Measurements from ENCODE around the gene ATP5MC3. TPM values are rescaled to one million over a fixed set of nuclear protein-coding genes. Genes with fewer than 3 reads are reported as not detected.

ATP5MC3 gene
- total RNA-seq, 4 donors from 2014 or later = 36.5 to 84.5 (median 61.1) TPM

GRCh38 chr2:175195012-175195411 lies 13.5 kb upstream of the ATP5MC3 start:
- H3K4me1 ChIP-seq = no peaks in the 10 kb centered on the region
- no peaks in the 10 kb centered on the region for H3K27me3 ChIP-seq
- TF ChIP-seq CTCF (IDR thresholded peaks at IDR 0.05) = no peak
- TF ChIP-seq POLR2A (IDR thresholded peaks at IDR 0.05) = no peak
- no peak for DNase-seq
- intact Hi-C loops (cut with DNase I; ENCODE audit: low total_unique reads) = no loop called here
- H3K4me3 ChIP-seq = no peak overlapping the region
- no peaks in the 10 kb centered on the region for H3K36me3 ChIP-seq
- no peak overlapping the region for H3K27ac ChIP-seq
- H3K9me3 ChIP-seq = no peaks in the 10 kb centered on the region

- intact Hi-C loops (cut with DNase I; ENCODE audit: low total_unique reads) = no loop called here
- H3K27ac ChIP-seq = no peak overlapping the region
- H3K4me1 ChIP-seq = no peaks in the 10 kb centered on the region
- no peaks in the 10 kb centered on the region for H3K9me3 ChIP-seq
- TF ChIP-seq POLR2A (IDR thresholded peaks at IDR 0.05) (no peak), CTCF (IDR thresholded peaks at IDR 0.05) (no peak)
- H3K27me3 ChIP-seq = no peaks in the 10 kb centered on the region
- no peaks in the 10 kb centered on the region for H3K36me3 ChIP-seq
- no peak overlapping the region for H3K4me3 ChIP-seq
- DNase-seq = no peak
Measured at GRCh38 chr2:175188761-175189160, 7.3 kb upstream of the ATP5MC3 start.

GRCh38 chr2:175187378-175187777 lies 5.9 kb upstream of the ATP5MC3 start:
- TF ChIP-seq CTCF (IDR thresholded peaks at IDR 0.05) (peak in 1 of 4 experiments; percentile 5), POLR2A (IDR thresholded peaks at IDR 0.05) (no peak)
- no peaks in the 10 kb centered on the region for H3K9me3 ChIP-seq
- H3K27me3 ChIP-seq = no peaks in the 10 kb centered on the region
- H3K27ac ChIP-seq = no peak overlapping the region
- no peak overlapping the region for H3K4me3 ChIP-seq
- no peaks in the 10 kb centered on the region for H3K4me1 ChIP-seq
- intact Hi-C loops (cut with DNase I; ENCODE audit: low total_unique reads) = no loop called here
- DNase-seq = no peak
- H3K36me3 ChIP-seq = no peaks in the 10 kb centered on the region

- H3K4me1 ChIP-seq = no peaks in the 10 kb centered on the region
- no peaks in the 10 kb centered on the region for H3K9me3 ChIP-seq
- no peak overlapping the region for H3K27ac ChIP-seq
- TF ChIP-seq CTCF (IDR thresholded peaks at IDR 0.05) (no peak), POLR2A (IDR thresholded peaks at IDR 0.05) (no peak)
- no peak for DNase-seq
- H3K4me3 ChIP-seq = no peak overlapping the region
- intact Hi-C loops (cut with DNase I; ENCODE audit: low total_unique reads) = no loop called here
- no peaks in the 10 kb centered on the region for H3K27me3 ChIP-seq
- no peaks in the 10 kb centered on the region for H3K36me3 ChIP-seq
Measured at GRCh38 chr2:175183674-175184073, 2.2 kb upstream of the ATP5MC3 start.

GRCh38 chr2:175181877-175182308 lies 383 bp upstream of the ATP5MC3 start:
- Histone ChIP-seq H3K27ac (peak overlapping the region; percentile 80 to 87), H3K4me3 (peak overlapping the region; percentile 71 to 90), H3K27me3 (no peaks in the 10 kb centered on the region), H3K4me1 (no peaks in the 10 kb centered on the region), H3K36me3 (no peaks in the 10 kb centered on the region), H3K9me3 (no peaks in the 10 kb centered on the region)
- TF ChIP-seq POLR2A (IDR thresholded peaks at IDR 0.05) = no peak
- TF ChIP-seq CTCF (IDR thresholded peaks at IDR 0.05) = no peak
- intact Hi-C loops (cut with DNase I; ENCODE audit: low total_unique reads) = no loop called here
- no peak for DNase-seq

All from uterus (tissue), 4 donors.